ENCODE measurements around the gene CADPS2.

DNA sequence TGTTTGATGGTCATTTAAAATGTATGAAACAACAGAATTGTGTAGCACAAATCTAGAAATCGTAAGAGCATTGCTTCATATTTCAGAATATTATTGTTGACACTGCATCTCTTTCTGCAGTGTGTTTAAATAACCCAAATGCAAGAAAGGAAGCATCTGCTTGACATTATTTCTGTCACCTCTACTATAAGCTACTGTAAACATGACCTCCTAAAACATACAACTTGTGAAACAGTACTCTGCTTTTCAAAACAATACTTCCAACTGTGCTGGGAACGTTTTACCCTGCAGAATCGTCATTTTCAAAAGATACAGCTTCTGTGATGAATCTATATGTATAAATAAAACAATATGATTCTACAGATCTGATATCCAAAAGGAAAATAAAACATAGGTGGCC lies 269.3 kb downstream of the CADPS2 start:
- TF ChIP-seq, protein P1, sequence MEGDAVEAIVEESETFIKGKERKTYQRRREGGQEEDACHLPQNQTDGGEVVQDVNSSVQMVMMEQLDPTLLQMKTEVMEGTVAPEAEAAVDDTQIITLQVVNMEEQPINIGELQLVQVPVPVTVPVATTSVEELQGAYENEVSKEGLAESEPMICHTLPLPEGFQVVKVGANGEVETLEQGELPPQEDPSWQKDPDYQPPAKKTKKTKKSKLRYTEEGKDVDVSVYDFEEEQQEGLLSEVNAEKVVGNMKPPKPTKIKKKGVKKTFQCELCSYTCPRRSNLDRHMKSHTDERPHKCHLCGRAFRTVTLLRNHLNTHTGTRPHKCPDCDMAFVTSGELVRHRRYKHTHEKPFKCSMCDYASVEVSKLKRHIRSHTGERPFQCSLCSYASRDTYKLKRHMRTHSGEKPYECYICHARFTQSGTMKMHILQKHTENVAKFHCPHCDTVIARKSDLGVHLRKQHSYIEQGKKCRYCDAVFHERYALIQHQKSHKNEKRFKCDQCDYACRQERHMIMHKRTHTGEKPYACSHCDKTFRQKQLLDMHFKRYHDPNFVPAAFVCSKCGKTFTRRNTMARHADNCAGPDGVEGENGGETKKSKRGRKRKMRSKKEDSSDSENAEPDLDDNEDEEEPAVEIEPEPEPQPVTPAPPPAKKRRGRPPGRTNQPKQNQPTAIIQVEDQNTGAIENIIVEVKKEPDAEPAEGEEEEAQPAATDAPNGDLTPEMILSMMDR (IDR thresholded peaks at IDR 0.05), result no peak
- no peak for TF ChIP-seq POLR2A (IDR thresholded peaks at IDR 0.05)
